ENCODE data around the gene COX8C. TPM values are rescaled to one million over a fixed set of nuclear protein-coding genes. Genes with fewer than 3 reads are reported as not detected.

Gene COX8C
- total and polyA plus RNA-seq, 10 of the 15 experiments (the other 5 are each of a cell fraction or from before 2014, with no cell fraction given): 0.15 to 0.20 TPM; not detected in 8

DNA sequence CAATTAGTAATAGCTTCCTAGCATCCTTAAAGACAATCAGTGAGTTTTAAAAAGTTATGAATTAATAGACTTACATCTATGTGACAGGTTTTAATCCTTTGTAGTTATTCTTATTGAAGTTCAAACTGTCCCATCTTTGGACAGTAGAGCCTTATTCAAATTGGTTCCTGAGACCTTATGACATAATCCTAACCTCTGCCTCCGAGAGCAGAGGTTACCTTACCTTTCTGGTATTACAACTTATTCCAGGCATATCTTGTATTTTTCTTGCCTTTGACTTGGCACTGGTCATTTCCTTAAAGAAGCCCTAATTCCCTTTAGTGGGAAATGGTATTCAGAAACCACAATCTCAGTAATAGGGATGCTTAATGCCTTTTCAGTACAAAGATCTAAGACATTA lies 35.9 kb upstream of the COX8C start:
- intact Hi-C loops (cut with micrococcal nuclease; ENCODE audit: unreplicated experiment) (no loop called here), in situ Hi-C loops (cut with MboI) (no loop called here)
- Histone ChIP-seq H2AFZ (ENCODE audit: control insufficient read depth, low read depth, low read length) (no peak overlapping the region), H3K9ac (ENCODE audit: control insufficient read depth, insufficient read depth, low read length) (no peak overlapping the region), H3K36me3 (ENCODE audit: control insufficient read depth in 2 of 2, insufficient read depth in 2 of 2, low read length in 1 of 2) (no peaks in the 10 kb centered on the region), H3K4me2 (ENCODE audit: control insufficient read depth, insufficient read depth) (no peak overlapping the region), H3K4me1 (ENCODE audit: control insufficient read depth, insufficient read depth, low read length) (no peaks in the 10 kb centered on the region), H3K4me3 (no peak overlapping the region), H3K27ac (ENCODE audit: control insufficient read depth, insufficient read depth) (no peak overlapping the region), H3K27me3 (replicated peaks in 1 of 2; ENCODE audit: control insufficient read depth in 2 of 2, insufficient read depth in 2 of 2, low read length in 1 of 2) (no peaks in the 10 kb centered on the region), H4K20me1 (ENCODE audit: control insufficient read depth, insufficient read depth) (no peaks in the 10 kb centered on the region; the same call in 1 of the 2 replicates), H3K9me3 (replicated peaks; ENCODE audit: control insufficient read depth, insufficient read depth, low read length) (no peaks in the 10 kb centered on the region), H3K79me2 (ENCODE audit: control insufficient read depth, insufficient read depth, low read length) (peaks cover 39% of the 10 kb centered on the region)
- no TSS peak for BruUV-seq (replicated peaks)
- 95% methylated on average over 1 of the region's 1 CpG for WGBS (ENCODE audit: insufficient coverage, insufficient replicate concordance, low lambda C conversion rate, missing lambda C conversion rate)
- ChIA-PET SMC1A (ENCODE audit: uncharacterized antibody, unreplicated experiment) (no interaction called here), CTCF (no interaction called here), RAD21 (ENCODE audit: unreplicated experiment) (no interaction called here), POLR2A (no interaction called here)
- DNase-seq (ENCODE audit: low read depth, low spot score) (no peak), ATAC-seq (no peak), FAIRE-seq (no peak)
- TF ChIP-seq SIN3A (IDR thresholded peaks at IDR 0.05; ENCODE audit: low read depth, low read length): no peak
- no peak for TF ChIP-seq MTA3 (IDR thresholded peaks at IDR 0.05; ENCODE audit: borderline replicate concordance, low read length)
- TF ChIP-seq SP1 (IDR thresholded peaks at IDR 0.05; ENCODE audit: low read depth, low read length): no peak
- no peak for TF ChIP-seq ZNF622 (IDR thresholded peaks at IDR 0.05)
- no peak for TF ChIP-seq RAD51 (IDR thresholded peaks at IDR 0.05)
- no peak for TF ChIP-seq TAF1 (IDR thresholded peaks at IDR 0.05; ENCODE audit: borderline replicate concordance, low read depth, low read length)
- TF ChIP-seq POLR2AphosphoS2 (IDR thresholded peaks at IDR 0.05; ENCODE audit: low read depth, low read length): no peak

DNA sequence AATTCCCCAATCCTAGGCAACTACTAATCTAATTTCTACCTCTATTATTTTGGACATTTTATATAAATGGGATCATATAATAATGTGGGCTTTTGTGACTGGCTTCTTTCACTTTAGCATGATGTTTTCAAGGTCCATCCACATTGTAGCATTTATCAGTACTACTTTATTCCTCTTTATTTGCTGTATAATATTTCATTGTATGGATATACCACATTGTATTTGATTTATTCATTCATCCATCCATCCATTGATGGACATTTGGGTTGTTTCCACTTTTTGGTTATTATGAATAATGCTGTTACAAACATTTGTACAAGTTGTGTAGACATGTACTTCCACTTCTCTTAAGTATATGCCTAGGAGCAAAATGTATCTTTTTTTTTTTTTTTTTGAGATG lies 31.4 kb upstream of the COX8C start:
- ChIA-PET RAD21 (ENCODE audit: unreplicated experiment) (no interaction called here), SMC1A (ENCODE audit: uncharacterized antibody, unreplicated experiment) (interaction anchor here (0.5 to 0.6 kb wide), 2 partner anchors 57 to 1044 kb away, joined by 3 to 4 read pairs; no protein-coding TSS in a partner anchor), POLR2A (no interaction called here), CTCF (interaction anchor here (1.2 kb wide), 1 partner anchor 10 kb away, joined by 4 read pairs; no protein-coding TSS in a partner anchor)
- Histone ChIP-seq H3K4me1 (ENCODE audit: control insufficient read depth, insufficient read depth, low read length) (peaks cover 20% of the 10 kb centered on the region), H4K20me1 (ENCODE audit: control insufficient read depth, insufficient read depth) (no peaks in the 10 kb centered on the region), H3K9me3 (replicated peaks; ENCODE audit: control insufficient read depth, insufficient read depth, low read length) (no peaks in the 10 kb centered on the region), H3K27me3 (replicated peaks in 1 of 2; ENCODE audit: control insufficient read depth in 2 of 2, insufficient read depth in 2 of 2, low read length in 1 of 2) (no peaks in the 10 kb centered on the region), H3K27ac (ENCODE audit: control insufficient read depth, insufficient read depth) (no peak overlapping the region), H3K4me3 (no peak overlapping the region), H3K79me2 (ENCODE audit: control insufficient read depth, insufficient read depth, low read length) (peaks cover 67% of the 10 kb centered on the region), H2AFZ (ENCODE audit: control insufficient read depth, low read depth, low read length) (no peak overlapping the region), H3K4me2 (ENCODE audit: control insufficient read depth, insufficient read depth) (no peak overlapping the region), H3K9ac (ENCODE audit: control insufficient read depth, insufficient read depth, low read length) (no peak overlapping the region), H3K36me3 (ENCODE audit: control insufficient read depth in 2 of 2, insufficient read depth in 2 of 2, low read length in 1 of 2) (no peaks in the 10 kb centered on the region; a peak in 1 of 4 replicates)
- no peak for FAIRE-seq
- ATAC-seq: no peak
- in situ Hi-C loops (cut with MboI): no loop called here
- TF ChIP-seq TARDBP (IDR thresholded peaks at IDR 0.05; ENCODE audit: borderline replicate concordance): no peak
- TF ChIP-seq ASH2L (IDR thresholded peaks at IDR 0.05; ENCODE audit: borderline replicate concordance, low read depth): no peak
- no peak for TF ChIP-seq HDAC2 (IDR thresholded peaks at IDR 0.05)
- TF ChIP-seq CREM (IDR thresholded peaks at IDR 0.05; ENCODE audit: low read depth): no peak
- TF ChIP-seq RFX5 (IDR thresholded peaks at IDR 0.05; ENCODE audit: low read depth, low read length): no peak
- TF ChIP-seq FOS (IDR thresholded peaks at IDR 0.05; ENCODE audit: borderline replicate concordance, extremely low read depth, insufficient read length): no peak
- no peak for TF ChIP-seq ATF7 (IDR thresholded peaks at IDR 0.05; ENCODE audit: low read depth)
- no peak for TF ChIP-seq BCL11A (IDR thresholded peaks at IDR 0.05; ENCODE audit: low read depth, low read length)
- no peak for TF ChIP-seq KLF5 (IDR thresholded peaks at IDR 0.05; ENCODE audit: partially characterized antibody)
- TF ChIP-seq GABPA (IDR thresholded peaks at IDR 0.05; ENCODE audit: low read depth): no peak
- TF ChIP-seq, protein P1, sequence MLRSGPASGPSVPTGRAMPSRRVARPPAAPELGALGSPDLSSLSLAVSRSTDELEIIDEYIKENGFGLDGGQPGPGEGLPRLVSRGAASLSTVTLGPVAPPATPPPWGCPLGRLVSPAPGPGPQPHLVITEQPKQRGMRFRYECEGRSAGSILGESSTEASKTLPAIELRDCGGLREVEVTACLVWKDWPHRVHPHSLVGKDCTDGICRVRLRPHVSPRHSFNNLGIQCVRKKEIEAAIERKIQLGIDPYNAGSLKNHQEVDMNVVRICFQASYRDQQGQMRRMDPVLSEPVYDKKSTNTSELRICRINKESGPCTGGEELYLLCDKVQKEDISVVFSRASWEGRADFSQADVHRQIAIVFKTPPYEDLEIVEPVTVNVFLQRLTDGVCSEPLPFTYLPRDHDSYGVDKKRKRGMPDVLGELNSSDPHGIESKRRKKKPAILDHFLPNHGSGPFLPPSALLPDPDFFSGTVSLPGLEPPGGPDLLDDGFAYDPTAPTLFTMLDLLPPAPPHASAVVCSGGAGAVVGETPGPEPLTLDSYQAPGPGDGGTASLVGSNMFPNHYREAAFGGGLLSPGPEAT (IDR thresholded peaks at IDR 0.05; ENCODE audit: low read depth): no peak
- no TSS peak for BruUV-seq (replicated peaks)
- intact Hi-C loops (cut with micrococcal nuclease; ENCODE audit: unreplicated experiment): no loop called here
- no peak for DNase-seq (ENCODE audit: low read depth, low spot score)

All from GM12878 (cell line).